Left lung (tissue), 10 donors: ENCODE data around the gene ARHGAP45. TPM values are rescaled to one million over a fixed set of nuclear protein-coding genes. Genes with fewer than 3 reads are reported as not detected.

Source experiments
- ATAC-seq: fragments of 200-7000 bp; cut with Tn5 transposase; one replicate; pipeline ENCODE4 v1.9.1; 2020; ENCODE audit warnings: moderate library complexity
- DNase-seq, 4 donors: peaks; one replicate each; pipeline ENCODE4 v3.0.0-alpha.2; 2013 to 2020
- H3K27ac ChIP-seq, 2 donors: fragments of 200-600 bp; sonication (generic) in 1 of 2; one replicate each; pipeline versions ENCODE4 v1.5.0 to v1.8.0; 2020 to 2021
- H3K27me3 ChIP-seq, 2 donors: fragments of 200-600 bp; sonication (generic) in 1 of 2; one replicate each; pipeline versions ENCODE4 v1.5.0 to v1.8.0; 2020 to 2021
- H3K36me3 ChIP-seq, 2 donors: fragments of 200-600 bp; sonication (generic) in 1 of 2; one replicate each; pipeline versions ENCODE4 v1.5.0 to v1.8.0; 2020 to 2021
- H3K4me1 ChIP-seq, 2 donors: fragments of 200-600 bp; one replicate each; pipeline ENCODE4 v1.8.0; 2021
- H3K4me3 ChIP-seq, 2 donors: fragments of 200-600 bp; sonication (generic) in 1 of 2; one replicate each; pipeline versions ENCODE4 v1.5.0 to v1.8.0; 2020 to 2021; ENCODE audit warnings: mild to moderate bottlenecking in 1 of 2
- H3K9me3 ChIP-seq, 2 donors: fragments of 200-600 bp; sonication (generic) in 1 of 2; one replicate each; pipeline versions ENCODE4 v1.5.0 to v1.8.0; 2020 to 2021
- CTCF ChIP-seq, 2 donors: fragments of 200-600 bp; sonication (generic) in 1 of 2; IDR thresholded peaks; one replicate each; pipeline versions ENCODE4 v1.5.0 to v1.8.0; 2021; ENCODE audit warnings: antibody characterized with exemption in 2 of 2
- intact Hi-C, 2 donors: fragments of 100-400 bp; cut with DNase I; formaldehyde crosslinking; loops; one replicate each; pipeline versions ENCODE4 v1.11.2 to v1.14.2; 2022
- polyA plus RNA-seq, 6 donors: library from polyadenylated mRNA; unstranded; fragments of 120-200 nt; gene quantifications; one replicate each; pipeline ENCODE4 v1.2.1, GENCODE V29; 2013; ENCODE audit not compliant: insufficient read length in 6 of 6
- total RNA-seq, 2 donors: library from RNA; stranded (reverse); fragmentation: NEBNext Ultra II Directional; extraction: Animal tissue kit (Norgen Biotek cat#: 25700); gene quantifications; one replicate each; pipeline ENCODE4 v1.2.1, GENCODE V29; 2021
- donor health status: DM: no; HTN: yes; CAD: no.
- donor health status: DM: no; HTN: no; CAD: no.

The ARHGAP45 gene
- total and polyA plus RNA-seq, 8 donors = 8.5 to 83.8 (median 12.0) TPM

DNA sequence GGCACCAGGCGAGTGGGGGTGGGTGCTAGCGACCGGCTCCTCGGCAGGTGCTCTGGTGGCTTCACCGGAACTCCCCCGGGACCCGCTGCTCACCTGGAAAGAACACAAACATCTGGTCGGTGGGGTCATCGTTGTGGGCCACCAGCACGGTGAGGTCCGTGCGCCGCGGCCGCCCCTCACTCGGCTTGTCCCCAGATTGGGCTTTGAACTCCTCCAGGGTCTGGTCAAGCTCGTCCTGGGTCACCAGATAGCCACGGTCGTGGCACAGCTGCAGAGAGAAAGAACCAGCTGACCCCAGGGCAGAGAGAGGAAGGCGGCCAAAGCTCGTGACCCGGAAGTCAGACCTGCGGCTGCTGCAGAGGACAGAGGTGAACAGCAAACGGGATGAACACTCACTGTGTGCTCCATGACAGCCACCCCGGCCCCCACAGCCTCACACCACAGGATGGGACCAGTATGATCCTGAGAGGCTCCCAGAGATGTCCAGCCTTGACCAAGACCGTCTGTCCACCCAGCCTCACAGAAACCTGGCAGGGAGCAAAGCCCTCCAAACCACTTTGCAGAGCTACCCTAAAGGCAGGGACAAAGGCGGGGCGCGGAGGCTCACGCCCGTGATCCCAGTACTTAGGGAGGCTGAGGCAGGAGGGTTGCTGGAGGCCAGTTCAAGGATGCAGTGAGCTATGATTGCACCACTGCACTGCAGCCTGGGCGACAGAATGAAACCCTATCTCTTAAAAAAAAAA is 27.0 kb downstream of the ARHGAP45 start:
- peaks cover 0 to 49% of the 10 kb centered on the region in 2 donors for H3K36me3 ChIP-seq
- intact Hi-C loops = no loop called here
- no peaks in the 10 kb centered on the region for H3K9me3 ChIP-seq
- H3K27me3 ChIP-seq = no peaks in the 10 kb centered on the region
- TF ChIP-seq CTCF (IDR thresholded peaks at IDR 0.05) = no peak
- ATAC-seq = no peak
- peak overlapping the region in 1 of 2 donors; percentile 78 for H3K27ac ChIP-seq
- no peak for DNase-seq
- peaks cover 13 to 62% of the 10 kb centered on the region in 2 donors for H3K4me1 ChIP-seq
- peak overlapping the region; percentile 87 to 88 for H3K4me3 ChIP-seq

GRCh38 chr19:1094655-1094977 is 27.6 kb downstream of the ARHGAP45 start:
- H3K27ac ChIP-seq = peak overlapping the region in 1 of 2 donors; percentile 78
- no peaks in the 10 kb centered on the region for H3K27me3 ChIP-seq
- no peak for TF ChIP-seq CTCF (IDR thresholded peaks at IDR 0.05)
- H3K9me3 ChIP-seq = no peaks in the 10 kb centered on the region
- DNase-seq (no peak), ATAC-seq (no peak)
- H3K4me3 ChIP-seq = peak overlapping the region; percentile 87 to 88
- peaks cover 0 to 42% of the 10 kb centered on the region in 2 donors for H3K36me3 ChIP-seq
- intact Hi-C loops = no loop called here
- peaks cover 17 to 62% of the 10 kb centered on the region in 2 donors for H3K4me1 ChIP-seq

DNA sequence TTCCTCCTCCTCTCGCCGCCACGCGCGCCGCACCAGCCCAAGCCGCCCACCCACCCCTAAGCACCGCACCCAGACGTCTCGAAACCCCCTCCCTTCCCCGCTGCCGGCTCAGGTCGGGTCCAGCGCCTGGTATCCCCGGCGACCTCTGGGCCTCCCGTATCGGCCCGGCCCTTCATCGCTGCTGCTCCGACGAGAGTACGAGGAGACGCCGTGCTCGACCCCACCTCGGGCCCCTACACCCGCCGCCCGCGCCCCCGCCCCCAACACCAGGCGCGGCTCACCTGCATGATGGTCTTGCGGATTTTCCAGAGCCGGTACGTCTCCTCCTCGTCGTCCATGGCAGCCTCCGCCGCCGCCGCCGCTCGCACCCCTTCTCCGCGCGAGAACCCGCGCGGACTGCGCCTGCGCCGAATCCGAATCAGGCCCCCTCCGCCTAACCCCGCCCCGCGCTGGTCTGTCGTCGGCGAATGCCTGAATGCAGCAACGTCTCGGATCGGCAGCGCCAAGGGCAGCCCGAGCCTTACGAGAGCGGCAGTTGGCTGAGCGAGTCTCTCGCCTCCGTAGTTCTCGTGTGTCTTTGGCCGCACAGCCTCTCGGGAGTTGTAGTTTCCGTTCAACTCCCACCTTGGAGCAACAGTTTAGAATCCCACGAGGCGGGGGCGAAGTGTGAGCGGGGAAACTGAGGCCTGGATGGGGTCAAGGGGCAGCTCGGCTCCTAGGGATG is 28.2 kb downstream of the ARHGAP45 start, which contains the start of gene POLR2E:
POLR2E (minus strand) TSS at position 398 of the 724 bp plus-strand sequence; CDS start at position 338, 60 bp downstream.
- H3K4me1 ChIP-seq = peaks cover 17 to 63% of the 10 kb centered on the region in 2 donors
- peak within 1 kb of the TSS; percentile 37 to 78 for H3K27ac ChIP-seq
- DNase-seq (peak; percentile 96 to 100 (median 99)), ATAC-seq (peak; percentile 89)
- intact Hi-C loops = no loop called here
- no peaks in the 10 kb centered on the region for H3K27me3 ChIP-seq
- peaks cover 0 to 1% of the 10 kb centered on the region in 2 donors for H3K9me3 ChIP-seq
- peak within 1 kb of the TSS; percentile 87 to 88 for H3K4me3 ChIP-seq
- peaks cover 0 to 37% of the 10 kb centered on the region in 2 donors for H3K36me3 ChIP-seq
- TF ChIP-seq CTCF (IDR thresholded peaks at IDR 0.05) = no peak

- H3K9me3 ChIP-seq = peaks cover 0 to 1% of the 10 kb centered on the region in 2 donors
- H3K4me1 ChIP-seq = peaks cover 39 to 85% of the 10 kb centered on the region in 2 donors
- TF ChIP-seq CTCF (IDR thresholded peaks at IDR 0.05) = no peak
- ATAC-seq (peak; percentile 23), DNase-seq (no peak)
- H3K36me3 ChIP-seq = peaks cover 0 to 10% of the 10 kb centered on the region in 2 donors
- intact Hi-C loops = no loop called here
- no peaks in the 10 kb centered on the region for H3K27me3 ChIP-seq
- peak overlapping the region; percentile 75 to 97 for H3K27ac ChIP-seq
- no peak overlapping the region for H3K4me3 ChIP-seq
Observed at GRCh38 chr19:1097810-1098176, 30.8 kb downstream of the ARHGAP45 start.
